ENCODE measurements around the gene FBXW7. TPM values are rescaled to one million over a fixed set of nuclear protein-coding genes. Genes with fewer than 3 reads are reported as not detected.

The FBXW7 gene
- total RNA-seq, 4 donors from 2014 or later, result 76.4 to 199 (median 103) TPM

- TF ChIP-seq POLR2A (IDR thresholded peaks at IDR 0.05), result no peak
- no peak for TF ChIP-seq CTCF (IDR thresholded peaks at IDR 0.05)
- DNase-seq (ENCODE audit: low spot score in 2 of 2), result no peak
- H3K4me3 ChIP-seq (ENCODE audit: low read depth, poor library complexity, severe bottlenecking), result no peak overlapping the region
- 89 to 96% methylated on average over 2 of the region's 2 CpGs for WGBS, 2 donors
- intact Hi-C loops (cut with DNase I; ENCODE audit: low total_unique reads), result no loop called here
Observed at GRCh38 chr4:152389359-152389758, 146.5 kb downstream of the FBXW7 start.

GRCh38 chr4:152385551-152385950, 150.3 kb downstream of the FBXW7 start:
- intact Hi-C loops (cut with DNase I; ENCODE audit: low total_unique reads), result no loop called here
- no peak for DNase-seq (ENCODE audit: low spot score in 2 of 2)
- TF ChIP-seq CTCF (IDR thresholded peaks at IDR 0.05) (no peak), POLR2A (IDR thresholded peaks at IDR 0.05) (no peak)
- WGBS, 2 donors, result 6% methylated on average over 1 of the region's 1 CpG
- H3K4me3 ChIP-seq (ENCODE audit: low read depth, poor library complexity, severe bottlenecking), result no peak overlapping the region

- H3K4me3 ChIP-seq (ENCODE audit: low read depth, poor library complexity, severe bottlenecking), result no peak overlapping the region
- TF ChIP-seq POLR2A (IDR thresholded peaks at IDR 0.05) (no peak), CTCF (IDR thresholded peaks at IDR 0.05) (no peak)
- DNase-seq (ENCODE audit: low spot score in 2 of 2), result no peak
Observed at GRCh38 chr4:152382057-152382785, 153.7 kb downstream of the FBXW7 start.

GRCh38 chr4:152380919-152381318, 155.0 kb downstream of the FBXW7 start:
- intact Hi-C loops (cut with DNase I; ENCODE audit: low total_unique reads), result no loop called here
- TF ChIP-seq CTCF (IDR thresholded peaks at IDR 0.05), result no peak
- TF ChIP-seq POLR2A (IDR thresholded peaks at IDR 0.05), result no peak
- 74 to 79% methylated on average over 2 of the region's 2 CpGs for WGBS, 2 donors
- H3K4me3 ChIP-seq (ENCODE audit: low read depth, poor library complexity, severe bottlenecking), result no peak overlapping the region
- DNase-seq (ENCODE audit: low spot score in 2 of 2), result no peak

More at GRCh38 chr4:152382057-152382785, 153.7 kb downstream of the FBXW7 start:
- 40 to 54% methylated on average over 4 of the region's 4 CpGs for WGBS, 2 donors
- intact Hi-C loops (cut with DNase I; ENCODE audit: low total_unique reads), result no loop called here

GRCh38 chr4:152380185-152380584, 155.7 kb downstream of the FBXW7 start:
- no peak for DNase-seq (ENCODE audit: low spot score in 2 of 2)
- WGBS, 2 donors, result 55 to 61% methylated on average over 3 of the region's 3 CpGs
- intact Hi-C loops (cut with DNase I; ENCODE audit: low total_unique reads), result no loop called here
- H3K4me3 ChIP-seq (ENCODE audit: low read depth, poor library complexity, severe bottlenecking), result no peak overlapping the region
- TF ChIP-seq POLR2A (IDR thresholded peaks at IDR 0.05) (no peak), CTCF (IDR thresholded peaks at IDR 0.05) (no peak)

All from lower leg skin (tissue), 4 donors.